ENCODE measurements around the gene TEX2. TPM values are rescaled to one million over a fixed set of nuclear protein-coding genes. Genes with fewer than 3 reads are reported as not detected.
A peak's percentile ranks its signal among the peaks of the same experiment; 100 is the strongest.

The TEX2 gene
- total and polyA plus RNA-seq, 5 experiments from 2014 or later = 5.2 to 14.0 (median 7.3) TPM

GRCh38 chr17:64289741-64290141 is 26.7 kb upstream of the TEX2 start:
- H3K36me3 Mint-ChIP-seq = peaks cover 0 to 8% (median 5%) of the 10 kb centered on the region in 3 donors
- POLR2A ChIA-PET = no interaction called here
- peaks cover 0 to 4% (median 2%) of the 10 kb centered on the region in 4 donors for H3K4me1 Mint-ChIP-seq
- no peak for ATAC-seq
- no peak overlapping the region for H3K4me3 Mint-ChIP-seq
- no peak for DNase-seq
- peaks cover 0 to 1% (median 0%) of the 10 kb centered on the region in 5 donors for H3K27me3 Mint-ChIP-seq
- H3K27ac Mint-ChIP-seq = no peak overlapping the region
- peaks cover 2 to 22% (median 10%) of the 10 kb centered on the region in 9 donors for H3K9me3 Mint-ChIP-seq

GRCh38 chr17:64282753-64283080 is 19.7 kb upstream of the TEX2 start:
- no peaks in the 10 kb centered on the region for H3K36me3 Mint-ChIP-seq
- POLR2A ChIA-PET = interaction anchor here (0.8 to 2.9 kb wide), 2 partner anchors 137 kb away, joined by 3 to 11 read pairs; no protein-coding TSS in a partner anchor
- H3K9me3 Mint-ChIP-seq = no peaks in the 10 kb centered on the region
- H3K27me3 Mint-ChIP-seq = peaks cover 0 to 4% (median 0%) of the 10 kb centered on the region in 5 donors
- H3K4me3 Mint-ChIP-seq = no peak overlapping the region
- ATAC-seq (no peak), DNase-seq (no peak)
- H3K4me1 Mint-ChIP-seq = peaks cover 0 to 4% (median under 1%) of the 10 kb centered on the region in 4 donors
- H3K27ac Mint-ChIP-seq = no peak overlapping the region

- peak; percentile 46 to 64 for ATAC-seq
- Mint-ChIP-seq H3K27me3 (peaks cover 0 to 4% (median 0%) of the 10 kb centered on the region in 5 donors), H3K4me1 (peaks cover 0 to 4% (median under 1%) of the 10 kb centered on the region in 4 donors), H3K4me3 (no peak overlapping the region), H3K36me3 (no peaks in the 10 kb centered on the region), H3K9me3 (no peaks in the 10 kb centered on the region), H3K27ac (no peak overlapping the region)
- DNase-seq = peak; percentile 30 to 69 (median 46)
- POLR2A ChIA-PET = interaction anchor here (0.5 to 2.9 kb wide), 4 partner anchors 65 to 170 kb away, joined by 3 to 11 read pairs (median 4); no protein-coding TSS in a partner anchor
These were observed 19.1 kb upstream of the TEX2 start for GRCh38 chr17:64281962-64282752.

GRCh38 chr17:64278614-64279013 is 15.6 kb upstream of the TEX2 start:
- Mint-ChIP-seq H3K36me3 (no peaks in the 10 kb centered on the region), H3K4me3 (no peak overlapping the region), H3K4me1 (peaks cover 0 to 4% (median 2%) of the 10 kb centered on the region in 4 donors), H3K27me3 (no peaks in the 10 kb centered on the region), H3K27ac (peak overlapping the region in 1 of 10 donors; percentile 7), H3K9me3 (no peaks in the 10 kb centered on the region)
- ATAC-seq = no peak
- POLR2A ChIA-PET = no interaction called here
- DNase-seq = no peak

GRCh38 chr17:64277831-64278562 is 14.9 kb upstream of the TEX2 start:
- no peaks in the 10 kb centered on the region for H3K27me3 Mint-ChIP-seq
- POLR2A ChIA-PET = no interaction called here
- no peak overlapping the region for H3K27ac Mint-ChIP-seq
- H3K4me1 Mint-ChIP-seq = peaks cover 2 to 8% (median 6%) of the 10 kb centered on the region in 4 donors
- ATAC-seq = no peak
- H3K9me3 Mint-ChIP-seq = no peaks in the 10 kb centered on the region
- H3K4me3 Mint-ChIP-seq = no peak overlapping the region
- no peaks in the 10 kb centered on the region for H3K36me3 Mint-ChIP-seq
- DNase-seq = no peak

- no peak for ATAC-seq
- H3K4me1 Mint-ChIP-seq = peaks cover 3 to 12% (median 10%) of the 10 kb centered on the region in 4 donors
- DNase-seq = no peak
- H3K36me3 Mint-ChIP-seq = no peaks in the 10 kb centered on the region
- peak overlapping the region in 1 of 10 donors; percentile 56 for H3K27ac Mint-ChIP-seq
- no peak overlapping the region for H3K4me3 Mint-ChIP-seq
- POLR2A ChIA-PET = no interaction called here
- H3K27me3 Mint-ChIP-seq = no peaks in the 10 kb centered on the region
- no peaks in the 10 kb centered on the region for H3K9me3 Mint-ChIP-seq
These were observed 14.0 kb upstream of the TEX2 start for GRCh38 chr17:64276961-64277505.

- no peaks in the 10 kb centered on the region for H3K27me3 Mint-ChIP-seq
- H3K27ac Mint-ChIP-seq = peak overlapping the region in 2 of 10 donors; percentile 2
- H3K9me3 Mint-ChIP-seq = peaks cover 0 to 4% (median 0%) of the 10 kb centered on the region in 9 donors
- DNase-seq = no peak
- POLR2A ChIA-PET = no interaction called here
- ATAC-seq = no peak
- H3K4me1 Mint-ChIP-seq = peaks cover 5 to 31% (median 20%) of the 10 kb centered on the region in 4 donors
- no peak overlapping the region for H3K4me3 Mint-ChIP-seq
- no peaks in the 10 kb centered on the region for H3K36me3 Mint-ChIP-seq
These were observed 12.0 kb upstream of the TEX2 start for GRCh38 chr17:64275016-64275415.

GRCh38 chr17:64273006-64273405 is 9.9 kb upstream of the TEX2 start:
- H3K27me3 Mint-ChIP-seq = peaks cover 0 to 2% (median 0%) of the 10 kb centered on the region in 5 donors
- POLR2A ChIA-PET = interaction anchor here (0.7 to 1.4 kb wide), 4 partner anchors 10 to 224 kb away, joined by 3 read pairs; partner anchors contain the start of genes ERN1, POLG2 and TEX2
- peak overlapping the region in 4 of 10 donors; percentile 13 to 35 (median 26) for H3K4me3 Mint-ChIP-seq
- H3K4me1 Mint-ChIP-seq = peaks cover 8 to 35% (median 22%) of the 10 kb centered on the region in 4 donors
- peaks cover 0 to 4% (median 0%) of the 10 kb centered on the region in 9 donors for H3K9me3 Mint-ChIP-seq
- H3K36me3 Mint-ChIP-seq = no peaks in the 10 kb centered on the region
- peak in 1 of 2 donors; percentile 57 for ATAC-seq
- DNase-seq = peak in 3 of 10 donors; percentile 8 to 21 (median 12)
- peak overlapping the region in 5 of 10 donors; percentile 52 to 78 (median 71) for H3K27ac Mint-ChIP-seq

- H3K4me3 Mint-ChIP-seq = peak overlapping the region in 9 of 10 donors; percentile 40 to 66 (median 45)
- ATAC-seq = peak; percentile 46
- H3K27me3 Mint-ChIP-seq = peaks cover 0 to 7% (median 0%) of the 10 kb centered on the region in 5 donors
- POLR2A ChIA-PET = interaction anchor here (2.2 kb wide), 1 partner anchor 125 kb away, joined by 12 read pairs; no protein-coding TSS in a partner anchor
- peak in 1 of 10 donors; percentile 13 for DNase-seq
- peaks cover 12 to 35% (median 22%) of the 10 kb centered on the region in 4 donors for H3K4me1 Mint-ChIP-seq
- no peaks in the 10 kb centered on the region for H3K36me3 Mint-ChIP-seq
- peaks cover 0 to 4% (median 0%) of the 10 kb centered on the region in 9 donors for H3K9me3 Mint-ChIP-seq
- peak overlapping the region in 9 of 10 donors; percentile 48 to 92 (median 81) for H3K27ac Mint-ChIP-seq
These were observed 7.8 kb upstream of the TEX2 start for GRCh38 chr17:64270885-64271284.

- Mint-ChIP-seq H3K27me3 (peaks cover 0 to 7% (median 0%) of the 10 kb centered on the region in 5 donors), H3K4me1 (peaks cover 12 to 35% (median 22%) of the 10 kb centered on the region in 4 donors), H3K27ac (peak overlapping the region in 7 of 10 donors; percentile 34 to 92 (median 81)), H3K9me3 (peaks cover 0 to 4% (median 0%) of the 10 kb centered on the region in 9 donors), H3K36me3 (no peaks in the 10 kb centered on the region), H3K4me3 (peak overlapping the region in 6 of 10 donors; percentile 40 to 66 (median 47))
- POLR2A ChIA-PET = interaction anchor here (0.5 to 2.2 kb wide), 3 partner anchors 123 to 1313 kb away, joined by 3 to 12 read pairs (median 4); no protein-coding TSS in a partner anchor
- no peak for ATAC-seq
- DNase-seq = no peak
These were observed 6.9 kb upstream of the TEX2 start for GRCh38 chr17:64269687-64270649.

- H3K4me3 Mint-ChIP-seq = peak overlapping the region in 5 of 10 donors; percentile 18 to 92 (median 30)
- H3K9me3 Mint-ChIP-seq = no peaks in the 10 kb centered on the region
- ATAC-seq (no peak), DNase-seq (no peak)
- H3K27ac Mint-ChIP-seq = peak overlapping the region in 3 of 10 donors; percentile 21 to 97 (median 97)
- POLR2A ChIA-PET = no interaction called here
- no peaks in the 10 kb centered on the region for H3K36me3 Mint-ChIP-seq
- peaks cover 26 to 44% (median 39%) of the 10 kb centered on the region in 4 donors for H3K4me1 Mint-ChIP-seq
- peaks cover 0 to 7% (median 0%) of the 10 kb centered on the region in 5 donors for H3K27me3 Mint-ChIP-seq
These were observed 1.8 kb upstream of the TEX2 start for GRCh38 chr17:64264891-64265290.

All from naive thymus-derived CD8-positive, alpha-beta T cell (primary cell).